Measurements from ENCODE around the gene ZDHHC14.

The ZDHHC14 gene

DNA sequence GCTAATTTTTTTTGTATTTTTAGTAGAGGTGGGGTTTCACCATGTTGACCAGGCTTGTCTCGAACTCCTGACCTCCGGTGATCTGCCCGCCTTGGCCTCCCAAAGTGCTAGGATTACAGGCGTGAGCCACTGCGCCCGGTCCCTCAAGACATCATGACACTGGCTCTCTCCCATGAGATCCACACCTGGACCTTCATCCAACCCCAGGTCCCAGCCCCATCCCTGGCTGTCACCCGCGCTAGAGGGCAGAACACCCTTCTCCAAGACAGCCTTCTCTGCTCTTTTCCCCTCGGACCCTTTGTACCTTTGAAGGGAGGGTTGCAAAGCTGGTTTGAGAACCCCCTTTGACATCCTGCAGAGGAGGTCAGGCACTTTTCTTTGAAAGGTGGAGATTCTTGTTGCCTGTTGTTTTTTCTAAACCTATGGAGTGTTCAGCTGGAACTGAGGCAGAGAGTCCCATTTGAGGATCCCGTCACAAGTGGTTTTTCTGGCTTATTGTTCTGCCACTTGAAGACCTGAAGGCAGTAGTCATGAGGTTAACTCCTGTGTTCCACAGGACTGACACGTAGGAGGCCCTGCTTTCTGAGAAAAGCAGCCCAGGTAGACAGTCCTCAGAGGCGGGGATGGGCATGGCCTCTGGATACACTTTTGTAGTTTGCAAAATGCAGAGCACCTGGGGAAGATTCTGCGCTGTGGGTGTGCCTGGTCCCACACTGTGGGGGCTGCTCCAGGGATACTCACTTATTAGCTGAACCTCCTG lies 270.9 kb downstream of the ZDHHC14 start:
- no peaks in the 10 kb centered on the region for H3K9me3 ChIP-seq (ENCODE audit: severe bottlenecking)
- TF ChIP-seq, protein P1, sequence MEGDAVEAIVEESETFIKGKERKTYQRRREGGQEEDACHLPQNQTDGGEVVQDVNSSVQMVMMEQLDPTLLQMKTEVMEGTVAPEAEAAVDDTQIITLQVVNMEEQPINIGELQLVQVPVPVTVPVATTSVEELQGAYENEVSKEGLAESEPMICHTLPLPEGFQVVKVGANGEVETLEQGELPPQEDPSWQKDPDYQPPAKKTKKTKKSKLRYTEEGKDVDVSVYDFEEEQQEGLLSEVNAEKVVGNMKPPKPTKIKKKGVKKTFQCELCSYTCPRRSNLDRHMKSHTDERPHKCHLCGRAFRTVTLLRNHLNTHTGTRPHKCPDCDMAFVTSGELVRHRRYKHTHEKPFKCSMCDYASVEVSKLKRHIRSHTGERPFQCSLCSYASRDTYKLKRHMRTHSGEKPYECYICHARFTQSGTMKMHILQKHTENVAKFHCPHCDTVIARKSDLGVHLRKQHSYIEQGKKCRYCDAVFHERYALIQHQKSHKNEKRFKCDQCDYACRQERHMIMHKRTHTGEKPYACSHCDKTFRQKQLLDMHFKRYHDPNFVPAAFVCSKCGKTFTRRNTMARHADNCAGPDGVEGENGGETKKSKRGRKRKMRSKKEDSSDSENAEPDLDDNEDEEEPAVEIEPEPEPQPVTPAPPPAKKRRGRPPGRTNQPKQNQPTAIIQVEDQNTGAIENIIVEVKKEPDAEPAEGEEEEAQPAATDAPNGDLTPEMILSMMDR (IDR thresholded peaks at IDR 0.05; ENCODE audit: low read depth, low read length): no peak
- H3K4me3 ChIP-seq (ENCODE audit: low read depth, low read length): no peak overlapping the region
- H3K36me3 ChIP-seq: peaks cover 6% of the 10 kb centered on the region
- H3K27ac ChIP-seq: no peak overlapping the region
- DNase-seq: no peak
- H3K27me3 ChIP-seq (ENCODE audit: insufficient read depth, low read depth, severe bottlenecking): no peaks in the 10 kb centered on the region

DNA sequence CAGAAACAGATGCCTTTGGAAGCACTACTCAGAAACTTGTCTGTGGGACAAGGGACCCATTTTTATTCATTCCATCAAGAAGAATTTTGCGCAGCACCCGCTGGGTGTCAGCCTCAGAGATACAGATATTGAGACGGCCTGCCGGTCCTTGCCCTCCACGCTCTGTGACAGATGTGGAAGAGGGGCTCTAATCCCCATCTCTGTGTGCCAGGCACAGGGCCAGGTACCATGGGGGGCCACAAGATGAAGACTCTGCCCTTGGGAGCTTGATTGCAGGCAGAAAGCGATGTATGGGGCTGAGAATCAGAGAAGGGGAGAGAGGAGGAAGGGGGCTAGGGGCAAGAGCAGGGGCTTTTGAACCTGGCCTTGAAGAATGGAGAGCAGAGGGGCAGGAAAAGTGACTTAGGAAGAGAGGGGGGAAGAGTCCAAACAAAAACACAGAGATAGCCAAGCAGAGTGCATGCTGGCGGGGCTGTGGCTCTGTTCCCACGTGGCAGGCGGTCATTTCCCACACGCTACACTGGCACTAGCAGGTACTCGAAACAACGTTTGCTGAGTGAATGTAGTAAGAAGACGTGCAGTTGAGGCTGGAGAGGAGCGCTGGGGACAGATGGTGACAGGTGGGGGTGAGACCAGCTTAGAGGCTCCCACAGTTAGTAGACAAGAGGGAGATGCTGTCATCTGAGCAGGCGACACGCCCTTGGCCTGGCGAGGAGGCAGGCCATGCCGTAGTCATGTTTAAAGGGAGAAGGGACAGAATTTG lies 271.8 kb downstream of the ZDHHC14 start:
- Histone ChIP-seq H3K4me3 (ENCODE audit: low read depth, low read length) (no peak overlapping the region), H3K27ac (peak overlapping the region; percentile 48), H3K27me3 (ENCODE audit: insufficient read depth, low read depth, severe bottlenecking) (no peaks in the 10 kb centered on the region), H3K9me3 (ENCODE audit: severe bottlenecking) (no peaks in the 10 kb centered on the region), H3K36me3 (peaks cover 3% of the 10 kb centered on the region)
- DNase-seq: peak; percentile 74
- TF ChIP-seq, protein P1 (IDR thresholded peaks at IDR 0.05; ENCODE audit: low read depth, low read length): no peak

DNA sequence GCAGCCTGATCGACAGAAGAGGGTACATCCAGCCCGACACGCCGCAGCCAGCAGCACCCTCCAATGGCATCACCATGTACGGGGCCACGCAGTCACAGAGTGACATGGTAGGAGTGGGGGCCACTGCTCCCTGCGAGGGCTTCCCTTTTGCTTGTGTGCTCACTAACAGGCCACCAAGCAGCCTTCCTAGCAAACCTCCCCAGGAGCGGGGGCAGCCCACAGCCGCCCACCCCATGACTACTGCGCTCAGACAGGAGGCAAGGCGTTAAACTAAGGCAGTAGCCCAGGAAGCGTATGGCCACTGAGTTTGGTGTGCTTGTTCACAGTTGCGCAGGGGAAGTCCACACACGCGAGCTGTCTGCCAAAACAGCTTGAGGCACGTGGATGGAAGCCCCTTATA lies 272.5 kb downstream of the ZDHHC14 start:
- DNase-seq: no peak
- Histone ChIP-seq H3K36me3 (no peaks in the 10 kb centered on the region; the same call in 1 of the 2 replicates), H3K4me3 (ENCODE audit: low read depth, low read length) (no peak overlapping the region), H3K9me3 (ENCODE audit: severe bottlenecking) (no peaks in the 10 kb centered on the region), H3K27me3 (ENCODE audit: insufficient read depth, low read depth, severe bottlenecking) (no peaks in the 10 kb centered on the region), H3K27ac (peak overlapping the region; percentile 48)
- TF ChIP-seq, protein P1 (IDR thresholded peaks at IDR 0.05; ENCODE audit: low read depth, low read length): no peak

DNA sequence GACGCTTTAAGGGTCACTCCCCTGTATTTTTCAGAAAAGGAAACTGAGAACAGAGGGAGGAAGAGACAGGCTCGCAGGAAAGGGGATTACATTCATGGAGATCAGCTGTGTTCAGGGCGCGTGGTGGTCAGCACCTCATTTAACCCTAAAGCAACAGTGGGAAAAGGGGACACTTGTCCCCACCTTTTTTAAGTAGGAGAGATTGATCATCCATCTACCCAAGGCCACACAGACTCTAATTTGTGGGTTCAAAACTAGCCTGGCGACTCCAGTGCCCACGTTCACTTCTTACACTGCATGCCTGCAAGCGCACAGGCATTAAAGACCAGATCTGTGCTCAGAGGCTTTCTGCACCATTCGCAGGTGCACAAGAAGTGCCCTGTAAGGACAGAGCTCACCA lies 274.1 kb downstream of the ZDHHC14 start:
- TF ChIP-seq, protein P1 (IDR thresholded peaks at IDR 0.05; ENCODE audit: low read depth, low read length): no peak
- Histone ChIP-seq H3K9me3 (ENCODE audit: severe bottlenecking) (no peaks in the 10 kb centered on the region), H3K27me3 (ENCODE audit: insufficient read depth, low read depth, severe bottlenecking) (no peaks in the 10 kb centered on the region), H3K4me3 (ENCODE audit: low read depth, low read length) (no peak overlapping the region), H3K27ac (peak overlapping the region; percentile 77), H3K36me3 (no peaks in the 10 kb centered on the region; the same call in 1 of the 2 replicates)
- no peak for DNase-seq

DNA sequence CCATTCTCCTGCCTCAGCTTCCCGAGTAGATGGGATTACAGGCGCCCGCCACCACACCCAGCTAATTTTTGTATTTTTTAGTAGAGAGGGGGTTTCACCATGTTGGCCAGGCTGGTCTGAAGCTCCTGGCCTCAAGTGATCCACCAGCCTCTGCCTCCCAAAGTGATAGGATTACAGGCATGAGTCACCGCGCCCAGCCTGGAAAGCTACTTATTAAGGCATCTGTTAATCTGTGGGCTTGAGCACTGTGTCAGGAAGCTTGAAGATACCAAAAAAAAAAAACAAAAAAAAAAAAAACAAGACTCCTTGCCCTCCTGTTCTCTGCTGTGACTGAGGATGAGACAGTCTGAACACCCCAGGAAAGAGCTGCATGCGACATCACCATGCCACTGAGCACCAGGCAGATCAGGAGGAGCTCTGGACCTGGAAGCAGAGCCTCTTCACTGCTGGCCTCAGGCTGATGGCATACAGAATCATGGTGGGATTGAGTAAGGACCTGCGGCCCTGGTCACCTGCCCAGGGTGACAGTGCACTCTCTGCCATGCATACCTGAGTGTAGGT lies 275.5 kb downstream of the ZDHHC14 start:
- no peak overlapping the region for H3K4me3 ChIP-seq (ENCODE audit: low read depth, low read length)
- no peaks in the 10 kb centered on the region; the same call in 1 of the 2 replicates for H3K36me3 ChIP-seq
- H3K27me3 ChIP-seq (ENCODE audit: insufficient read depth, low read depth, severe bottlenecking): no peaks in the 10 kb centered on the region
- TF ChIP-seq, protein P1 (IDR thresholded peaks at IDR 0.05; ENCODE audit: low read depth, low read length): no peak
- H3K9me3 ChIP-seq (ENCODE audit: severe bottlenecking): no peaks in the 10 kb centered on the region
- peak overlapping the region; percentile 79 for H3K27ac ChIP-seq
- DNase-seq: peak; percentile 89
